ENCODE measurements around the gene LCE7A. TPM values are rescaled to one million over a fixed set of nuclear protein-coding genes. Genes with fewer than 3 reads are reported as not detected.

The LCE7A gene
- total RNA-seq, 3 donors from 2014 or later, result not detected

DNA sequence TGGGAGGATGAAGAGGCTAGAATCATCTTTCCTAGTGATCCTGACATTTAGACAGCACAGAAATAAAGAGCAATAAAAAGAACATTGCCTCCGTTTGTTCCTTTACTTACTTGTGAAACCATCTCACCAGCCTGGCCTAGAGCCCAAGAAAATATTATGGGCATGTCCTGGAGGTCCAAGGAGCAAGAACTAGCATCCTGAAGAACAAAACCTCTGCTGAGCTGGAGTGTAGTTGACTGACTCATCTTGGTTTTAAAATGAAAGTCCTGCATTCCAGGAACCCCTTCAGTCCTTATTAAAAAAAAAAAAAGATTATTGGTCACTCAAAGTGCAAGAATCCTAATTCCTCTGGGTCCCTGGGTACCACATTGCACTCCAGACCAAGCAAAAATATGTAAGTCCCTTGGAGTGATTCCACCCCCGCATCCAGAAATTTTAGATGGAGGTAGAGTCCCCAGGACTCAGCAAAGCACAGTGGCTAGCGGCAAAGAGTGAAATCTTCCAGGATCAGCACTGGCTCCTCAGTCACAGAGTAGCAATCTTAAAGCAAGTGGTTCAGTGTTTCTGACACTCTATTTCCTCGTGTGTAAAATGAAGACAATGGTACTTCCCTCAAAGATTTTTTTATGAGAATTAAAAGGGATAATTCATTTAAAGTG is 25.3 kb downstream of the LCE7A start:
- Histone ChIP-seq H3K4me3 (no peak overlapping the region), H3K9me3 (no peaks in the 10 kb centered on the region), H3K4me1 (no peaks in the 10 kb centered on the region), H3K27ac (no peak overlapping the region), H3K27me3 (no peaks in the 10 kb centered on the region), H3K36me3 (no peaks in the 10 kb centered on the region)
- TF ChIP-seq POLR2A (IDR thresholded peaks at IDR 0.05), result no peak
- TF ChIP-seq, protein P1, sequence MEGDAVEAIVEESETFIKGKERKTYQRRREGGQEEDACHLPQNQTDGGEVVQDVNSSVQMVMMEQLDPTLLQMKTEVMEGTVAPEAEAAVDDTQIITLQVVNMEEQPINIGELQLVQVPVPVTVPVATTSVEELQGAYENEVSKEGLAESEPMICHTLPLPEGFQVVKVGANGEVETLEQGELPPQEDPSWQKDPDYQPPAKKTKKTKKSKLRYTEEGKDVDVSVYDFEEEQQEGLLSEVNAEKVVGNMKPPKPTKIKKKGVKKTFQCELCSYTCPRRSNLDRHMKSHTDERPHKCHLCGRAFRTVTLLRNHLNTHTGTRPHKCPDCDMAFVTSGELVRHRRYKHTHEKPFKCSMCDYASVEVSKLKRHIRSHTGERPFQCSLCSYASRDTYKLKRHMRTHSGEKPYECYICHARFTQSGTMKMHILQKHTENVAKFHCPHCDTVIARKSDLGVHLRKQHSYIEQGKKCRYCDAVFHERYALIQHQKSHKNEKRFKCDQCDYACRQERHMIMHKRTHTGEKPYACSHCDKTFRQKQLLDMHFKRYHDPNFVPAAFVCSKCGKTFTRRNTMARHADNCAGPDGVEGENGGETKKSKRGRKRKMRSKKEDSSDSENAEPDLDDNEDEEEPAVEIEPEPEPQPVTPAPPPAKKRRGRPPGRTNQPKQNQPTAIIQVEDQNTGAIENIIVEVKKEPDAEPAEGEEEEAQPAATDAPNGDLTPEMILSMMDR (IDR thresholded peaks at IDR 0.05), result no peak
- no peak for TF ChIP-seq POLR2AphosphoS5 (IDR thresholded peaks at IDR 0.05)
- no peak for DNase-seq (ENCODE audit: low spot score in 2 of 2)
- intact Hi-C loops (cut with DNase I; ENCODE audit: low total_unique reads), result no loop called here

DNA sequence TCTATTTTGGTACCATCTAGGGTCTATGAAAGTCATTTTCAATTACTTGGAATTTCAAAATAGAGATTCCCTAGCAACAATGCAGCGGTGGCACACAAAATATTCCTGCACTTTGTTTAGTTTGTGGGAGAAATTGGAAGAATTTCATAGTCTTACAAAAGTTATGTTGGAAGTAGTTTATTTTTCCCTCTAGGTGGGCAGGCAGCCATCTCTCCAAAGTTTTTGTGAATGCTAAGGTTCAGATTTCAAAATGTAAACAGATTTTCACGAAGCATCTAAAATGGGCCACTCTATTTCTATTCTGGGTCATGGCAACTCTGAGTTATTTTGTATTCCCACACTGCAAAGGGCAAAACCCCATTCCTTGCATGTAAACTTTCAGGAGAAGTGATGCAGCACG is 26.3 kb downstream of the LCE7A start:
- Histone ChIP-seq H3K27me3 (no peaks in the 10 kb centered on the region), H3K36me3 (no peaks in the 10 kb centered on the region), H3K4me1 (no peaks in the 10 kb centered on the region), H3K4me3 (no peak overlapping the region), H3K9me3 (no peaks in the 10 kb centered on the region), H3K27ac (no peak overlapping the region)
- TF ChIP-seq POLR2A (IDR thresholded peaks at IDR 0.05) (no peak), POLR2AphosphoS5 (IDR thresholded peaks at IDR 0.05) (no peak)
- TF ChIP-seq, protein P1 (IDR thresholded peaks at IDR 0.05), result no peak
- no peak for DNase-seq (ENCODE audit: low spot score in 2 of 2)
- intact Hi-C loops (cut with DNase I; ENCODE audit: low total_unique reads), result no loop called here

DNA sequence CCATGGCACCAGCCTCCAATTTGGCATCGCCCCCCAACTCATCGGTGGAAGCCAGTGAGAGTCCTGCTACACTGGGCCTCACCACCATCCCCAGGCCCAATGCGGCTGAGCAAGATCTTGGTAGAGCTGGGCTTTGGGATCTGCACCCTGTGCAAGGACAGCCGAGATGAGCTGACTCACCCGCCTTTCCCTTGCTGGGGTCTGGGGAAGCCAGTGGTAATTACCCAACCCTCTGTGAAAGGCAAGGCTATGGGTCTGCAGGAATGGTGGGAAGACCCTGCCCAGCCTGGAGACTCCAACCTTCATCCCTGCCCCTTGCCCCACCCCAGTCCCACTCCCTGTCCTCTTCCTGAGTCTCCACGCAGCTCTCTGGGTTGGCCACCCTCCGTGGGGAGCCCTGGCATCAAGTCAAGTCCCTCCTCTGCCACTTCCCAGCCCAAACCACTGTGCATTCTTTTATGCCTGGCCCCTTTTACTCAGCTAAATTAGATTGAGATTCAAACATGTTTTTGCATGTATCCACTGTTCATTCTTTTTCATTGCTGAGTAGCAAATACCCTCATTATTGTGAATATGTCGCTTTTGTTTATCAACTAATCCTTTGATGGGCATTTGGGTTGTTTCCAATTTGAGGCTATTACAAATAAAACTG is 27.1 kb downstream of the LCE7A start:
- no peak for DNase-seq (ENCODE audit: low spot score in 2 of 2)
- no peaks in the 10 kb centered on the region for H3K36me3 ChIP-seq
- no peak overlapping the region for H3K27ac ChIP-seq
- TF ChIP-seq POLR2AphosphoS5 (IDR thresholded peaks at IDR 0.05) (no peak), POLR2A (IDR thresholded peaks at IDR 0.05) (no peak)
- TF ChIP-seq, protein P1 (IDR thresholded peaks at IDR 0.05), result no peak
- H3K4me3 ChIP-seq, result no peak overlapping the region
- H3K9me3 ChIP-seq, result no peaks in the 10 kb centered on the region
- intact Hi-C loops (cut with DNase I; ENCODE audit: low total_unique reads), result no loop called here
- H3K27me3 ChIP-seq, result no peaks in the 10 kb centered on the region
- no peaks in the 10 kb centered on the region for H3K4me1 ChIP-seq

DNA sequence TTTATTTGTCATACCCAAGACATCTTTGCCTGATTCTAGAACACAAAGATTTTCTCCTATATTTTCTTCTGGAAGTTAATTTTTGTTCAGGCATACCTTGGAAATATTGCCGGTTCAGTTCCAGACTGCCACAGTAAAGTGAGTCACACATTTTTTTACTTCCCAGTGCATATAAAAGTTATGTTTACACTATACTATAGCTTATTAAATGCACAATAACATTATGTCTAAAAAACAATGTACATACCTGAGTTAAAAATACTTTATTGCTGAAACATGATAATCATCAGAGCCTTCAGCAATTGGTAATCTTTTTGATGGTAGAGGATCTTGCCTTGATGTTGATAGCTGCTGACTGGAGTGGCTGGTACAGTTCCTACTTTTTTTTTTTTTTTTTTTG is 28.3 kb downstream of the LCE7A start:
- no peak for DNase-seq (ENCODE audit: low spot score in 2 of 2)
- Histone ChIP-seq H3K36me3 (no peaks in the 10 kb centered on the region), H3K9me3 (no peaks in the 10 kb centered on the region), H3K27me3 (no peaks in the 10 kb centered on the region), H3K27ac (no peak overlapping the region), H3K4me3 (no peak overlapping the region), H3K4me1 (no peaks in the 10 kb centered on the region)
- TF ChIP-seq POLR2AphosphoS5 (IDR thresholded peaks at IDR 0.05) (no peak), POLR2A (IDR thresholded peaks at IDR 0.05) (no peak)
- TF ChIP-seq, protein P1 (IDR thresholded peaks at IDR 0.05), result no peak
- intact Hi-C loops (cut with DNase I; ENCODE audit: low total_unique reads), result no loop called here

DNA sequence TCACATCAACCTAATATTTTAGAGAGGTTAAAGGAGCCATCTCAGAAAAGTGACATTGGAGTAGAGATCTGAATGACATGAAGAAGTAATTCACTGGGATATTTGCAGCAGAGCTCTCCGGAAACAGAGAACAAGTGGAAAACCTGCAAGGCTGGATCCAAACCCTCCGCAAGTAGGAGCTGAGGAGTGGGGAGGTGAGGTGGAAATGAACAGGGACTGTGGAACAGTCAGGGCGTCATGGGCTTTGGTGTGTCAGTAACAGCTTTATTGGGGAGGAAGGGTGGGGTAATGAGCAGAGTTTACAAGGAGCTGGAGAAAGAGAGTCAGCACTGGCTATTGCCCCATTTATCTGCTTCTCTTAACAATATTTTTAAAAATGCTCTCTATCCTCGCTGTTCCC is 39.2 kb downstream of the LCE7A start:
- TF ChIP-seq POLR2A (IDR thresholded peaks at IDR 0.05) (no peak), POLR2AphosphoS5 (IDR thresholded peaks at IDR 0.05) (no peak)
- TF ChIP-seq, protein P1 (IDR thresholded peaks at IDR 0.05), result no peak
- DNase-seq (ENCODE audit: low spot score in 2 of 2), result no peak
- Histone ChIP-seq H3K27ac (no peak overlapping the region), H3K4me1 (no peaks in the 10 kb centered on the region), H3K36me3 (no peaks in the 10 kb centered on the region), H3K27me3 (no peaks in the 10 kb centered on the region), H3K4me3 (no peak overlapping the region), H3K9me3 (no peaks in the 10 kb centered on the region)
- intact Hi-C loops (cut with DNase I; ENCODE audit: low total_unique reads), result no loop called here

Data from breast epithelium (tissue), 4 donors.